Heart left ventricle (tissue), 16 donors: ENCODE measurements around the gene CPE. TPM values are rescaled to one million over a fixed set of nuclear protein-coding genes. Genes with fewer than 3 reads are reported as not detected.

Experiments used
- ATAC-seq, 4 donors: fragments of 200-7000 bp; cut with Tn5 transposase; one replicate each; pipeline ENCODE4 v1.9.1; 2020 to 2022; ENCODE audit warnings: moderate library complexity in 4 of 4, mild to moderate bottlenecking in 3 of 4, moderate number of reproducible peaks in 1 of 4
- DNase-seq, 5 donors: peaks; one replicate each; pipeline ENCODE4 v3.0.0-alpha.2; 2020
- H3K27ac ChIP-seq, 12 donors: fragments of 200-600 bp; sonication (generic) in 4 of 12; one replicate each; pipeline versions ENCODE4 v1.5.0 to v1.8.0; 2016 to 2022; ENCODE audit warnings: mild to moderate bottlenecking in 2 of 12
- H3K27me3 ChIP-seq, 9 donors: fragments of 200-600 bp; sonication (generic) in 2 of 9; one replicate each; pipeline versions ENCODE4 v1.5.1 to v1.8.0; 2016 to 2022; ENCODE audit warnings: mild to moderate bottlenecking in 3 of 9
- H3K36me3 ChIP-seq, 9 donors: fragments of 200-600 bp; sonication (generic) in 2 of 9; one replicate each; pipeline versions ENCODE4 v1.5.0 to v1.8.0; 2018 to 2022; ENCODE audit warnings: mild to moderate bottlenecking in 2 of 9
- H3K4me1 ChIP-seq, 12 donors: fragments of 200-600 bp; sonication (generic) in 4 of 12; one replicate each; pipeline versions ENCODE4 v1.5.0 to v1.8.0; 2016 to 2022; ENCODE audit warnings: mild to moderate bottlenecking in 3 of 12
- H3K4me3 ChIP-seq, 12 donors: fragments of 200-600 bp; sonication (generic) in 4 of 12; one replicate each; pipeline versions ENCODE4 v1.5.0 to v1.8.0; 2017 to 2022; ENCODE audit warnings: mild to moderate bottlenecking in 9 of 12, moderate library complexity in 4 of 12
- H3K9me3 ChIP-seq, 12 donors: fragments of 200-600 bp; sonication (generic) in 4 of 12; one replicate each; pipeline versions ENCODE4 v1.5.0 to v1.8.0; 2016 to 2022; ENCODE audit warnings: mild to moderate bottlenecking in 1 of 12
- POLR2A ChIP-seq, 2 donors: fragments of 450-650 bp; IDR thresholded peaks; one replicate each; pipeline ENCODE4 v1.6.1; 2017; ENCODE audit warnings: antibody characterized with exemption in 2 of 2, mild to moderate bottlenecking in 2 of 2, moderate library complexity in 2 of 2
- WGBS, 4 donors: extraction: QIAGEN DNeasy Blood & Tissue Kit in 2 of 4; methylation state at CpG; one replicate each; pipeline versions ENCODE4 v1.1.5 to v1.1.7; 2013 to 2018; 5-methylcytosine and 5-hydroxymethylcytosine counted together
- intact Hi-C, 10 donors: fragments of 100-400 bp; cut with DNase I; formaldehyde crosslinking; loops; one replicate each; pipeline versions ENCODE4 v1.11.1 to v1.14.2; 2022
- polyA plus RNA-seq, 2 donors: library from polyadenylated mRNA; stranded (reverse); fragments of 200-250 nt; gene quantifications; one replicate each; pipeline ENCODE4 v1.2.3, GENCODE V29; 2013
- total RNA-seq, 9 donors: library from RNA; depleted of rRNA in 2 of 9; stranded (reverse); fragments of >200 nt in 2 of 9; fragmentation: NEBNext Ultra II Directional in 3 of 9; extraction: Animal tissue kit (Norgen Biotek cat#: 25700) in 3 of 9; gene quantifications; one replicate each; pipeline versions ENCODE4 v1.1.0 to v1.2.4, GENCODE V29; 2016 to 2023
- TF ChIP-seq, protein P1 (sequence below), 12 donors: fragments of 200-600 bp; sonication (generic) in 4 of 12; IDR thresholded peaks; one replicate each; pipeline versions ENCODE4 v1.5.0 to v1.8.0; 2018 to 2022; ENCODE audit warnings: antibody characterized with exemption in 12 of 12, mild to moderate bottlenecking in 5 of 12
- donor health status: ischemic (EF 13 %, LVEDD 7.1; RV severe dilation, severe dysfunction).
- donor health status: healthy with polysubstance abuse.
- donor health status: DM: no; HTN: yes; CAD: no.
- donor health status: DM: no; HTN: no; CAD: no.
- donor health status: ischemic (EF 25% LVEDD 6.9; RV normal size, moderate dysfunction).
- donor health status: ischemic (EF 25% LVEDD 5.7; RV mildly dilated, moderate dysfunction).
- donor health status: healthy.
- donor health status: DM: yes; HTN: yes; CAD: no.
- donor health status: ischemic (EF 35%, LVEDD 5.7; RV mildly dilated, moderate dysfunction).
- donor health status: nonischemic (EF 11% LVEDD 7.7; RV severe dilation, severe dysfunction).
- donor health status: DM: yes; HTN: yes; CAD: no.
- donor health status: PGD.
- donor health status: ischemic (EF 29% LVEDD 5.4; RV normal size, mild dysfunction).
- donor health status: nonischemic (EF 23%, LVEDD 6.1; RV moderate dilation, normal function).

Gene CPE
- total and polyA plus RNA-seq, 11 donors = 13.3 to 115 (median 28.4) TPM

- 51 to 83% (median 67%) methylated on average over 3 of the region's 3 CpGs for WGBS, 4 donors
- TF ChIP-seq, protein P1, sequence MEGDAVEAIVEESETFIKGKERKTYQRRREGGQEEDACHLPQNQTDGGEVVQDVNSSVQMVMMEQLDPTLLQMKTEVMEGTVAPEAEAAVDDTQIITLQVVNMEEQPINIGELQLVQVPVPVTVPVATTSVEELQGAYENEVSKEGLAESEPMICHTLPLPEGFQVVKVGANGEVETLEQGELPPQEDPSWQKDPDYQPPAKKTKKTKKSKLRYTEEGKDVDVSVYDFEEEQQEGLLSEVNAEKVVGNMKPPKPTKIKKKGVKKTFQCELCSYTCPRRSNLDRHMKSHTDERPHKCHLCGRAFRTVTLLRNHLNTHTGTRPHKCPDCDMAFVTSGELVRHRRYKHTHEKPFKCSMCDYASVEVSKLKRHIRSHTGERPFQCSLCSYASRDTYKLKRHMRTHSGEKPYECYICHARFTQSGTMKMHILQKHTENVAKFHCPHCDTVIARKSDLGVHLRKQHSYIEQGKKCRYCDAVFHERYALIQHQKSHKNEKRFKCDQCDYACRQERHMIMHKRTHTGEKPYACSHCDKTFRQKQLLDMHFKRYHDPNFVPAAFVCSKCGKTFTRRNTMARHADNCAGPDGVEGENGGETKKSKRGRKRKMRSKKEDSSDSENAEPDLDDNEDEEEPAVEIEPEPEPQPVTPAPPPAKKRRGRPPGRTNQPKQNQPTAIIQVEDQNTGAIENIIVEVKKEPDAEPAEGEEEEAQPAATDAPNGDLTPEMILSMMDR (IDR thresholded peaks at IDR 0.05) = no peak
- TF ChIP-seq POLR2A (IDR thresholded peaks at IDR 0.05) = no peak
- DNase-seq (no peak), ATAC-seq (no peak)
- Histone ChIP-seq H3K4me1 (no peaks in the 10 kb centered on the region), H3K9me3 (no peaks in the 10 kb centered on the region), H3K36me3 (peaks cover 0 to 10% (median 0%) of the 10 kb centered on the region in 9 donors), H3K4me3 (no peak overlapping the region), H3K27ac (no peak overlapping the region), H3K27me3 (no peaks in the 10 kb centered on the region)
- intact Hi-C loops = loop anchor here in 4 of 10 donors (5.0 to 10.0 kb wide), 4 partner anchors 117 to 216 kb away; no protein-coding TSS in a partner anchor
Measured at GRCh38 chr4:165347647-165348569, 30.9 kb upstream of the CPE start.

DNA sequence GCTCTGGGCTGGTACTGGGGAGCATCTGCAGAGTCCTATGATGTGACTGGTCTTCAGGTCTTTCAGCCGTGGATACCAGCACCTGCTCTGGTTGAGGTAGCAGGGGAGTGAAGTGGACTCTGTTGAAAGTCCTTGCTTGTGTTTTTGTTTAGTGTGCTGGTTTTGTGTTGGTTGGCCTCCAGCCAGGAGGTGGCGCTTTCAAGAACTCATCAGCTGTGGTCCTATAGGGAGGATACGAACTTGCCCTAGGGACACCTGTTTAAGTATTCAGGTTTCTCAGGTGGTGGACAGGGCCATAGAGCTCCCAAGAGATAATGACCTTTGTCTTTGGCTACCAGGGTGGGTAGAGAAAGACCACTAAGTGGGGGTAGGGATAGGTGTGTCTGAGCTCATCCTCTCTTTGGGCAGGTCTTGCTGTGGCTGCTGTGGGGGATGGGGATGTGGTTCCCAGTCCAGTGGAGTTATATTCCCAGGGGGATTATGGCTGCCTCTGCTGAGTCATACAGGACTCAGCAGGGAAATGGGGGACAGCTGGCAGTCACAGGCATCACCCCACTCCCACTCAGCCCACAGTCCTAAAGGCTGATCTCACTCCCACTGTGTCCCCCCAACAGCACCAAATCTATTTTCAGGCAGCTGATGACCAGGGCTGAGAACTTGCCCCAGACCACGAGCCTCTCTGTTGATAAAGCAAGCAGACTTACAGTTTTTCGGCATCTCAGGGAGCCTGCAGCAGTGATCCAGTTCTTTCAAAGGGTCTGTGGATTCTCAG is 27.3 kb upstream of the CPE start:
- Histone ChIP-seq H3K4me3 (no peak overlapping the region), H3K36me3 (no peaks in the 10 kb centered on the region), H3K9me3 (no peaks in the 10 kb centered on the region), H3K27me3 (no peaks in the 10 kb centered on the region), H3K4me1 (no peaks in the 10 kb centered on the region), H3K27ac (no peak overlapping the region)
- TF ChIP-seq, protein P1 (IDR thresholded peaks at IDR 0.05) = no peak
- no peak for TF ChIP-seq POLR2A (IDR thresholded peaks at IDR 0.05)
- 79 to 83% (median 82%) methylated on average over 5 of the region's 5 CpGs for WGBS, 4 donors
- ATAC-seq = no peak
- intact Hi-C loops = loop anchor here in 1 of 10 donors (10.0 kb wide), 1 partner anchor 113 kb away; no protein-coding TSS in a partner anchor
- no peak for DNase-seq

- Histone ChIP-seq H3K4me3 (no peak overlapping the region), H3K9me3 (no peaks in the 10 kb centered on the region), H3K27ac (no peak overlapping the region), H3K36me3 (no peaks in the 10 kb centered on the region), H3K4me1 (peaks cover 0 to 17% (median 0%) of the 10 kb centered on the region in 12 donors), H3K27me3 (peaks cover 0 to 14% (median 0%) of the 10 kb centered on the region in 9 donors)
- DNase-seq (peak in 2 of 5 donors; percentile 12 to 35), ATAC-seq (peak in 1 of 4 donors; percentile 49)
- 3 to 15% (median 10%) methylated on average over 2 of the region's 2 CpGs for WGBS, 4 donors
- TF ChIP-seq POLR2A (IDR thresholded peaks at IDR 0.05) = no peak
- TF ChIP-seq, protein P1 (IDR thresholded peaks at IDR 0.05) = peak in 10 of 12 donors; percentile 10 to 56 (median 32)
- intact Hi-C loops = loop anchor here in 9 of 10 donors (2.0 to 10.0 kb wide), 4 partner anchors 106 to 111 kb away; no protein-coding TSS in a partner anchor
Measured at GRCh38 chr4:165355900-165356300, 22.9 kb upstream of the CPE start.
